HG02981 (cell line): Measurements from ENCODE around the gene SEC22B.
"Not testable (repeated sequence)": the region's sequence is repeated elsewhere in the genome, so short reads cannot be mapped to it uniquely, and the experiment has no call there.

ENCODE experiments used
- ATAC-seq: cut with Tn5 transposase; IDR thresholded peaks from one replicate; pipeline ENCODE4 v1.9.1; 2021; ENCODE audit warnings: mild to moderate bottlenecking, moderate library complexity; ENCODE audit not compliant: unreplicated experiment

The SEC22B gene

GRCh38 chr1:120117371-120118177, 58.7 kb downstream of the SEC22B start:
- ATAC-seq: peak; percentile 58

- not testable (repeated sequence) for ATAC-seq
Measured at GRCh38 chr1:120116094-120116493, 60.2 kb downstream of the SEC22B start.

- not testable (repeated sequence) for ATAC-seq
Measured at GRCh38 chr1:120113134-120113533, 63.2 kb downstream of the SEC22B start.

- ATAC-seq: not testable (repeated sequence)
Measured at GRCh38 chr1:120112212-120112611, 64.1 kb downstream of the SEC22B start.

- ATAC-seq: not testable (repeated sequence)
Measured at GRCh38 chr1:120111771-120112170, 64.5 kb downstream of the SEC22B start.

- not testable (repeated sequence) for ATAC-seq
Measured at GRCh38 chr1:120111008-120111407, 65.3 kb downstream of the SEC22B start.

- ATAC-seq: not testable (repeated sequence)
Measured at GRCh38 chr1:120109656-120110055, 66.7 kb downstream of the SEC22B start.

GRCh38 chr1:120109180-120109579, 67.1 kb downstream of the SEC22B start:
- not testable (repeated sequence) for ATAC-seq

- ATAC-seq: not testable (repeated sequence)
Measured at GRCh38 chr1:120105288-120105687, 71.0 kb downstream of the SEC22B start.

GRCh38 chr1:120103768-120104167, 72.6 kb downstream of the SEC22B start:
- ATAC-seq: not testable (repeated sequence)

- ATAC-seq: not testable (repeated sequence)
Measured at GRCh38 chr1:120101593-120101992, 74.7 kb downstream of the SEC22B start.
